ENCODE results near the gene HMGA1.

The HMGA1 gene, protein sequence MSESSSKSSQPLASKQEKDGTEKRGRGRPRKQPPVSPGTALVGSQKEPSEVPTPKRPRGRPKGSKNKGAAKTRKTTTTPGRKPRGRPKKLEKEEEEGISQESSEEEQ

DNA sequence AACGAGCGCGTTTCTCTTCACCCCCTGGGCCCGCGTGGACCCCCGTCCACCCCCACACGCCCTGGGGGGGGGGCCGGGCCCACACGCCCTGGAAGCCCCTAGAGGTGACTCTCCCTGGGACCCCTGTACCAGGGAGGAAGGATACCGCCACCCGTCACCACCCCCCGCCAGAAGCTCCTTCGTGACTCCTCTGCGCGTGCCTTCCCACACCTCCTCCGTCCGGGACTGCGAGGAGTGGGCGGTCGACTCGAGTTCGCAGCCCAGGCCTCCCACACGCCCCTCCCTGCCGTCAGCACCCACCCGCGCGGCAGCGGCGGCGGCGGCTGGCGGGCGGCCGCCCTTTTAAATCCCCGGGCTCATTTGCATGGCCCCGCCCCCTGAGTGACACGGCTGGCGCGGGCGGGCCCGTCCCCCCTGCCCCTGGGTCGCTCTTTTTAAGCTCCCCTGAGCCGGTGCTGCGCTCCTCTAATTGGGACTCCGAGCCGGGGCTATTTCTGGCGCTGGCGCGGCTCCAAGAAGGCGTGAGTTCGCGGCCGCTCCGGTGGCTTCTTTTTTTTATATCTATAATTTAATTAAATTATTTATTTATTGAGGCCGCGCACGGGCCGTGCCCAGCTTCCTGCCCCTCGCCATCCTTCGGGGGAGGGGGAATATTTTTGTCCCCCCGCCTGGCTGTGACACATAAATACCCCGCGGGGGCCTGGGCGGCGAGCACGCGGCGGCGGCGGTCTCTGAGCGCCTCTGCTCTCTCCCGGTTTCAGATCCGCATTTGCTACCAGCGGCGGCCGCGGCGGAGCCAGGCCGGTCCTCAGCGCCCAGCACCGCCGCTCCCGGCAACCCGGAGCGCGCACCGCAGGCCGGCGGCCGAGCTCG, at the start of gene HMGA1:
Gene HMGA1, plus strand, starts transcription at position 431 of the 873 bp plus-strand sequence. CDS start 3,908 bp downstream, outside the sequence.
- DNase-seq, result peak; percentile 88

DNA sequence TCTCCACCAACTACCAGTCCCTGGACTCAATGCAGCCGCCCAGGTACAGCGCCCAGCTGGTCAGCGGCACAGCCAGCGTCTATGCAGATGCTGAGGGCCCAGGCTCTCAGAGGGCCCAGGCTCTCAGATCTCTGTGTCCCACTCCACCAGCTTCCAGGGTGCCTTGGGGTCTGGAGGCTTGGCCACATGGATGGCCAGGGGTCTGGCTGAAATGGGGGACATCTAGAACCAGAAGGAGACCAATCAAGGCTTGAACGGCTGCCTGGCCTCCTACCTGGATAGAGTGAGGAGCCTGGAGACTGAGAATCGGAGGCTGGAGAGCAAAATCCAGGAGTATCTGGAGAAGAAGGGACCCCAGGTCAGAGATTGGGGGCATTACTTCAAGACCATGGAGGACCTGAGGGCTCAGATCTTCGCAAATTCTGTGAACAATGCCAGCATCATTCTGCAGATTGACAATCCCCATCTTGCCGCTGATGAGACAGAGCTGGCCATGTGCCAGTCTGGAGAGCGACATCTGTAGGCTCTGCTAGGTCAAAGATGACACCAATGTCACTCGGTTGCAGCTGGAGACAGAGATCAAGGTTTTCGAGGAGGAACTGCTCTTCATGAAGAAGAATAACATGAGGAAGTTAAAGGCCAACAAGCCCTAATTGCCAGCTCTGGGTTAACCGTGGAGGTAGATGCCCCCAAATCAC, 46.7 kb upstream of the HMGA1 start:
- peak; percentile 51 for DNase-seq

DNA sequence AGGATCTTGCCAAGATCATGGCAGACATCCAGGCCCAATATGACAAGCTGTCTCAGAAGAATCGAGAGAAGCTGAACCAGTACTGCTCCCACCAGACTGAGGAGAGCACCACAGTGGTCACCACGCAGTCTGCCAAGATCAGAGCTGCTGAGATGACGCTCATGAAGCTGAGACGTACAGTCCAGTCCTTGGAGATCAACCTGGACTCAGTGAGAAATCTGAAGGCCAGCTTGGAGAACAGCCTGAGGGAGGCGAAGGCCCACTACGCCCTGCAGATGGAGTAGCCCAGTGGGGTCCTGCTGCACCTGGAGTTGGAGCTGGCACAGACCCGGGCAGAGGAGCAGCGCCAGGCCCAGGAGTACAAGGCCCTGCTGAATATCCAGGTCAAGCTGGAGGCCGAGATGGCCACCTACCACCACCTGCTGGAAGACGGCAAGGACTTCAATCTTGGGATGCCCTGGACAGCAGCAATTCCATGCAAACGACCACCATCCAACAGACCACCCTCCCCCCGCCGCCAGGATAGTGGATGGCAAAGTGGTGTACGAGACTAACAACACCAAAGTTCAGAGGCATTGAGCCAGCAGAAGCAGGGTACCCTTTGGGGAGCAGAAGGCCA, 46.1 kb upstream of the HMGA1 start:
- DNase-seq, result no peak

DNA sequence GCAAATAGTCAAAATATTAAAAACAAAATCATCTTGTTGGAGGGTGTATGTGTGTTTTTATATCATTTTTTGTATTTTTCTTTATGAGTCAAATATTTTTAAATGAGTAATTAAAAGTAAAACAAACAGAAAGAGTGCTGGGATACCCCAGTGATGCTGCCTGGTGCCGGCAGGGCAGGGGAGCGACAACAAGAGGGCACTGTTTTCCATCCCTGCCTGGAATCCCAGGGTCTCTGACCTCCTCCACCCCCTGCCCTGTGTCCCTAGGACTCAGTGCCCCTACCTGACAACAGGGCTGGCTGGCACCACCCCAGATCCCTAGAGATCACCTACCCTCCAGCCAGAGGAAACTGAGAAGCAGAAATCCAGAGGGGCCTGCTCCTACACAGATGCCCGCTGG, 41.9 kb upstream of the HMGA1 start:
- no peak for DNase-seq

DNA sequence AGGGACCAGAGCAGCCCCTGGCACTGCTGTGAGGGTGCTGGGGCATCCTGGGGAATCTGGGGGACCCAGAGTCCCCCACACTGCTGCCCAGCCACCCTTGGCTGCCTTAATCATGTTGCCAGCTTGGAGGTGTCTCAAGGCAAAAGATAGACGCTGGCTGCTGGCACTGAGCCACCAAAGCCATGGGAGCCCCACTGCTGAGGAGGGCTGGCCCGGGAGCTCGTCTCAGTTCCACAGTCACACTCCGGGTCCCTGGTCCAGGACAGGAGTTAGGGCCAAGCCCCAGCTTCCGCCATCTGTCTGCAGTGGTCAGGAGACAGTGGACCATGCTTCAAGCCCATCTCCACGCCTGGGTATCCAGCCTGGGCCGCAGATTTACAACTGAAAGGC, 41.0 kb upstream of the HMGA1 start:
- DNase-seq, result no peak

DNA sequence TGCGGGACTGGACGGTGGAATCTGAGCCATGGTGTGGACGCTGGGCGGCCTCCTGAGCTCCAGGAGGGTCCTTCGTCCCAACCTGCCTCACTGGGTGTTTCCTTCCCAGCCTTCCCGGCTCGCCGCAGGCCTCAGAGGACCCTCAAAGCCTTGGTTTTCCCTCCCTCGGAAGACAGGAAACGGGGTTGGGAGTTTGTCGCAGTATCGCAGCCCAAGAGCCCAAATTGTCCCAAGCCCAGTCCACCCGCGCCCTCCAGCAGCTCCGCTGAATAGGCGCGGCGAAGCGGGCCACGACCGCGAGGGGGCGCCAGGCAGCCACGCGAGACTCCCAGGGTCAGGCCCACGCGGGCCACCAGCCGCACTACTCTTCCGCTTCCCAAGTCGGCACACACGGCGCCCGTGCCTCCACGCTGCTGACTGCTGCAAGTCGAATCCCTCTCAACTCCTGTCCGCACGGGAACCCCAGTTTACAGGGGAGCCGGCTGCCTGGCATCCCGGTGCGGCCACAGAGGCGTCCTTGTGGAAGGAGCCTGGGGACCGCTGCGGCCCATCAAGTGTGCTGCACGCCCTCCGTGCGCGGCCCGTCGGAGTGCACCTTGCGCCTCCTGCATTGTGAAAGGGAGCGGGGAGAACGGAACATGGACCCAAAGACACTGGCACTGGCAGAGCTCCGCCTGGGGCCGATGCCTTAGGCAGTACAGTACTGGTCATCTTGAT, 40.4 kb upstream of the HMGA1 start:
- peak; percentile 91 for DNase-seq

DNA sequence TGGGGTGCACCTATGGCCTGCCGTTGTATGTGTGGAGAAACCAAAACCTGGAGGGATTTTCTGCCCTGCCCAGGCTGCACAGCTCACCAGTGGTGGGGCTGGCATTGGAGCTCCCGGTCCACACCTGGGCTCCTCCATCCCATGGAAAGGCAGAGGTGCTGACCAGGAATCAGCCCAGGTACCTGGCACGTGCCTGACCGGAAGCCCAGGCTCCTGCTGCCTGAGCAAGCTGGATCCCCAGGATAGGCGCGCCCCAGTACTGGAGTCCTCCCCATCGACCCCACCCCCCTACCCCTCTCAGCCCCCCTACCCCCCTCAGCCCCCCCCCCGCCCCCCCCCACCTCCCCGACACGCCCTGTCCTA, 39.9 kb upstream of the HMGA1 start:
- no peak for DNase-seq

DNA sequence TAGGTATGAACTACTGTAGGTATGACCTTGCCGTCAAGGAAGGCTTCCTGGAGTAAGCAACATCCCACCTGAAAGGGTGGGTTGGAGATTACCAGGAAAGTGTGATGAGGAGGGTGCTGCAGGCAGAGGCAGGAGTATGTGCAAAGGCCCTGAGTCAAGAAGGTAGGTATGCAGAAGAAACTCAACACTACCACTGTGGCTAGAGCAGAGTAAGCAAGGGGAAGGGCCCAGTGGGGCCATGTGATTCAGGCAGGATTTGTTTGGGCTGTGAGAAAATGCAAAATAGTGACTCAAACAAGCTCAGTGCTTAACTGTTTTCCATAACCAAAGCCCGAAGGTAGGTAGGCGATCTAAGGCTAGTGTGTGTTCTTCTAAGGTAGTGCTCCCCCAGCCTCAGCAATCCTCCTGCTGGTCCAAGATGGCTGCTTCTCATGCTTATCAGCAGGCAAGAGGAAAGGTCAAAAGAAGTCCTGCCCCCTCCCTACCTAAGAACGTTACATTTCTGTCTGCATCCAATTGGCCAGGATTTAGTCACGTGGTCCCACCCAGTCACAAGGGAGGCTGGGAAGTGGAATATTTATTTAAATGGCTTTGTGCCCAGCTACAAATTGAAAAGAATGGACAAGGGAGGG, 36.2 kb upstream of the HMGA1 start:
- no peak for DNase-seq

DNA sequence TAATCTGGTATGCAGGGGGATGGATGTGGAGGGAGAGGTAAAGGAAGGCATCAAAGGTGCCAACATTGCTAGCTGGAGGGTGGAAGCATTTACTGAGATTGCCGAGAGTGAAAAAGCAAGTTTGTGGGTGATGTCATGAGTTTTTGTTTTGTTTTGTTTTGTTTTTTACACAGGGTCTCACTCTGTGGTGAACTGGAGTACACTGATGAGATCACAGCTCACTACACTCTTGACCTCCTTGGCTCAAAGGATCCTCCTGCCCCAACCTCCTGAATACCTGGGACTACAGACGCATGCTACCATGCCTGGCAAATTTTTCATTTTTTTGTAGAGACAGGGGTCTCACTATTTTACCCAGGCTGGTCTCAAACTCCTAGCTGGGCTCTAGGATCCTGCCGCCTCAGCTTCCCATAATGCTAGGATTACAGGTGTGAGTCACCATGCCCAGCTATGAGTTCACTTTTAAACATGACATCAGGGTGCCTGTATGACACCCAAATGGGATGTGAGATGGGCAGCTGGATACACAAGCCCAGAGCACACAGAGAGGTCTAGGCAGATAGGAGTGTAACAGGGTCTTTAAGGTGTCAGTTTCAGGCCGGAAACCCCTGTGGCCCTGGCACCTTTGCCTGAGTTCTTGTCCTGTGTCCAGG, 35.1 kb upstream of the HMGA1 start:
- no peak for DNase-seq

DNA sequence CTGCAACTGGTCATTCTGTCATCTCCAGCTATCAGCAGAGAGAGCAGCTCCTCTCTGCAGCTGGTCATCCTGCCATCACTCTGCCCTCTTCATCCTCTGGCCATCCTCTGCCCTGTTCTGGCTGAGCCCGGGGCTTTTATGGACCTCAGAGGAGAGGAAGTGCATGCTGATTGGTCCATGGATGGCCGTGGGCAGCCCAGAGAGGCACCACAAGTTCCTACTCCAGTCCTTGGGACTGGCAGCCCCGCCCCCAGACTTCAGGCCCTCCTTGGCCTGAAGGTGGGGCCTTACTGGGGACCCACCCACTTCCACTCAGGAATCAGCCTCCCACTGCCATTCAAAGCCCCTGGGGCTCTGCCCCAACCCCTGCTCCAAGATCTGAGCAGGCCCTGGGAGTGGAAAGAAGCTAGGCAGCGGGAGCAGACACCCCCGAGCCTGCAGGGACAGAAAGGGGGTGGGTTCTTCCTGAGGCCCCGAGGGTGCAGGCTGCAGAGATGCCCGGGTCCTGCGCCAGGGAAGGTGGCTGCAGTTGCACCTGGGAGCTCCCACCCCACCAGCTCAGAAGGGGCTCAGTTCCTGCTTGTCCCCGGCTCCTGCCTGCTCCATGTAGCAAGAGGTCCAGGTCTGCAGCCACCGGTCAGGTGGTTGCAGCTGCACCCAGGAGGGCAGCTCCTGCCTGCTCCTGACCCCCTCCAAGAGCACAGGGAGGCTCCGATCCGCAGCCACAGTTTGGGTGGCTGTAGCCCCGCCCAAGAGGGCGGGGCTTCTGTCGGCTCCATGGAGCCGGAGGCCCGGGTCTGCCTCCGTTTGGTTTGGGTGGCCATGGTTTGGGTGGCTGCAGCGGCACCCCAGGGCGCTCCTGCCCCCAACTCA, 34.1 kb upstream of the HMGA1 start:
- DNase-seq, result no peak

DNA sequence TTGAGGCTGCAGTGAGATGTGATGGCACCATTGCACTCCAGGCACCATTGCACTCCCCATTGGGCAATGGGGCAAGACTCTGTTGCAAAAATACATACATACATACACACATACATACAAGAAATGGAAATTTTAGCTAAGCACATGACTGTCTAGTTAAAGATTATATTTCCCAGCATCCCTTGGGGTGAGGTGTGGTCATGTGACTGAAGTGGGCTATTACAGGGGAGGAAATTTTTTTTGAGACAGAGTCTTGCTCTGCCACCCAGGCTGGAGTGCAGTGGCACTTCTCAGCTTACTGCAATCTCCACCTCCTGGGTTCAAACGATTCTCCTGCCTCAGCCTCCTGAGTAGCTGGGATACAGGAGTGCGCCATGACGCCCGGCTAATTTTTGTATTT, 32.0 kb upstream of the HMGA1 start:
- no peak for DNase-seq

DNA sequence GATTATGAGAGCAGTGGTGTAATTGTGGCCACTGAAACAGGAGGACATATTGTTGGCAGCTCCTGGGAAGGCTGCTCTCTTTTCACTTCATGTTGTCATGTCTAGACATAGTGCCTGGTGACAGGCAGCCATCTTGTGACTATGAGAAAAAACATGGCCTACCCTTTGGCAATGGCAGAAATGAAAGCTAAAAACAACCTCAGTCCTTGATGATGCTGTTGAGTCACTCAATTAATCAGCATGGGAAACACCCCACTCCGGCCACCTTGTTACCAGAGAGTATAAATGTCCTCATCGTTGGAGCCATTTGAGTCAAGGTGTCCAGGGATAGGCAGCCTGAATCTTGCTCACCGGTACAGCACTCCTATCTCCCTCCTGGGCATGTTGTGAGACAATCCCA, 31.2 kb upstream of the HMGA1 start:
- DNase-seq, result no peak

DNA sequence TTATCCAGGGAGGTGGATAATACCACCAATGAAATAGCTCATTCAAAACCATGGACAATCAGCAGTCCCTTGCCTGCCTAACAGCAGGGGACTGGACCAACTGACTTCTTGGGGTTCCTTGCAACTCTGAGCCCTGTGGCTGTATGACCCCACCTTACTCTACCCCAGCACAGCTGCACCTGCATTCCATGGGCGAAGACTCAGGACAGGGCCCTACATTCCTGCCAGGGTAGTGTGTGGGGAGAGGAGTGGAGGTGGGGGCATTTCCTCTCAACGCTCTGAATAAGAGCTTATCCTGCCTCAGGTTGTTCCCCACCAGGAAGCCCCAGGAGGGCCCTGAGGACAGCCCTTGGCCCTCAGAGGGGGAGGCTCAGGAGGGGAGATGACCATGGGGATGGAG, 30.8 kb upstream of the HMGA1 start:
- DNase-seq, result no peak

DNA sequence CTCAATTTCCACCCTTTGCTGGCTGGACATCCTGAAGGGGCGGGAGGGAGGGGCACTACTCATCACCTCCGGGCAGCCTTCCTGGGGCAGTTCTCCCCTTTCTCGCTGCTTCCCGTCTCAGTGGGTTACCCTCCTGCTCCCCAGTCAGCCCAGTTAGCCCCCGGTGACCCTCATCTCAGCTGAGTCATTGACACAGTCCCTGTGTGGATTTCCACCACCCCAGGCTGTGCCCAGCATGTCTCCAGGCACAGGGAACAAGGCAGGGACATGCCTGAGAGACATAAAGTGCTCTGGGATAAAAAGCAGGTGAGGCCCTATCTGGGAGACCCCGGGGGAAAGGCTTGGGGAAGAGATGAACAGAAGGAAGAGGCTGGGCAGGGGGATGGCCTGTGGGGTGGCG, 29.9 kb upstream of the HMGA1 start:
- DNase-seq, result no peak

DNA sequence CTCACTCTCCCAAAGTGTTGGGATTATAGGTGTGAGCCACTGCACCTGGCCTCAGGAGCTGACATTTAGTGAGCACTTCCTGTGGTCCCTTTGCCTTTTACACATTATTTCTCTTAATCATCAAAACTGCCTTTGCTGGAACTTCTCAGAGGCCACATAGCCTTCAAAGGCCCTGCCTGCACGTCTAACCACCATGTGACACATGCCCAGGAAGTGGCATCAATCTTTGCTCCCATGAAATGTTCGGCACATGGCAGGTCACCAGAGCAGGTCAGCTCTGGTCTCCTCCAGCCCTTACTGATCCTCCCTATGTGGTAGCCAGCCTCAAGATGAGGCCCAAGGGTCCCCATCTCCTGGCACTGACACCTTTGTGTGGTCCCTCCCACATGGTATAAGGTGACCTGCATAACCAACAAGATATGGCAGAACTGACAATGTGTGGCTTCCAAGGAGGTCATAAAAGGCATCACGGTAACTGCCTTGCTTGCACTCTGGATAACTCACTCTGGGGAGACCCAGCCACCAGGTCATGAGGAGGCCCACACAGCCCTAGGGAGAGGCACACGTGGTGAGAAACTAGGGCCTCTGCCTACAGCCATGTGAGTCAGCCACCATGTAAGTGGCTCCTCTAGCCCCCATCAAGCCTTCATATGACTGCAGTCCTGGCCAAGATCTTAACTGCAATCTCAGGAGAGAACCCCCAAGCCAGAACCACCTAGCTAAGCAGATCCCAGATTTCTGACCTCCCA, 28.8 kb upstream of the HMGA1 start:
- DNase-seq, result no peak

DNA sequence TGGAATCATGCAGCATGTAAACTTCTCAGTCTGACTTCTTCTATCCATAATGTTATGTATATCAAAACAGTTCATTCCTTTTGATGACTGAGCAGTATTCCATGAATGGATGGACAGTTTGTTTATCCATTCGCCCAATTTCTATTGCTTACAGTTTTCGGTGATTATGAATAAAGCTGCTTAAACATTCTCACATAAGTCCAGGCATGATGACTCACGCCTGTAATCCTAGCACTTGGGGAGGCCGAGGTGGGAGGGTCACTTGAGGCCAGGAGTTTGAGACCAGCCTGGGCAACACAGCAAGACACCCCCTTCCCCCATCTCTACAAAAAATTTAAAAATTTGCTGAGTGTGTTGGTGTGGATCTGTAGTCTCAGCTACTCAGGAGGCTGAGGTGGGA, 22.9 kb upstream of the HMGA1 start:
- no peak for DNase-seq

DNA sequence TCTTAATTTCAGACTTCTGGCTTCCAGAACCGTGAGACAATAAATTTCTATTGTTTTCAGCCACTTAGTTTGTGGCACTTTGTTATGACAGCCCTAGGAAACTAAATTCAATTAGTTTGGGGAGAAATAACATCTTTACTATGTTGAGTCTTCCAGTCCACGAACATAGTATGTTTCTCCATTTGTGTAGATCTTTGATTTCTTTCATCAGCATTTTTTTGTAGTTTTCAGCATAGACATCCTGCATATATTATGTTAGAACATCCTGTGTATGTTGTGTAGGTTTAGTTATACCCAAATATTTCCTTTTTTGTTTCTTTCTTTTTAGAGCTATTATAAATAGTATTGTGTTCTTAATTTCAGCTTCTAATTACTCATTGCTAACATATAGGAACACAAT, 18.0 kb upstream of the HMGA1 start:
- no peak for DNase-seq

DNA sequence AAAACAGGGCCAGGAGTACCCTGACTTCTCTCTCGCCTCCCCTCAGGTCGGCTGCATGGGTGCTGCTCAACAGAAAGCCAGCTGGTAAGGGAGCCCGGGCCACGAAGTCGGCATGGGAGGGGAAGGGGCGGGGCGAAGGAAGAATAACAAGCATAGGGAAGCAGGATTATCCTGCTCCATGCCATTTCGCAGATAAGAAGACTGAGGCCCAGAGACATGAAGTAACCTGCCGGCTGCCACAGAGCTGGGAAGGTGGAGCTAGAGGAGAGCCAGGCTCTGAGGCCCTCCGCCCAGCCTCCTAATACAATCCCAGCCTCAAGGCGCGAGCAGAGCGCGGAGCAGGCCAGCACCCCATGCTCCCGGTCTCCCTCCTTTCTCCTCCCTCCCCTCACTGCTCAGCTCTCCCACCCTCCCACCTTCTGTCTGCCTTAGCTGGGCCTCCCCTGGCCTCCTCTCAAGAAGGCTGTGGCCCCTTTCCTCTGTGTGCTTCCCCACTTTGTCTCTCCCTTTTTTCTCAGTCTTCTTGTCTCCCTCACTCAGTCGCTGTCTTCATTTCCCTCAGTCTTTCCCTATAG, 13.2 kb upstream of the HMGA1 start:
- DNase-seq, result no peak

DNA sequence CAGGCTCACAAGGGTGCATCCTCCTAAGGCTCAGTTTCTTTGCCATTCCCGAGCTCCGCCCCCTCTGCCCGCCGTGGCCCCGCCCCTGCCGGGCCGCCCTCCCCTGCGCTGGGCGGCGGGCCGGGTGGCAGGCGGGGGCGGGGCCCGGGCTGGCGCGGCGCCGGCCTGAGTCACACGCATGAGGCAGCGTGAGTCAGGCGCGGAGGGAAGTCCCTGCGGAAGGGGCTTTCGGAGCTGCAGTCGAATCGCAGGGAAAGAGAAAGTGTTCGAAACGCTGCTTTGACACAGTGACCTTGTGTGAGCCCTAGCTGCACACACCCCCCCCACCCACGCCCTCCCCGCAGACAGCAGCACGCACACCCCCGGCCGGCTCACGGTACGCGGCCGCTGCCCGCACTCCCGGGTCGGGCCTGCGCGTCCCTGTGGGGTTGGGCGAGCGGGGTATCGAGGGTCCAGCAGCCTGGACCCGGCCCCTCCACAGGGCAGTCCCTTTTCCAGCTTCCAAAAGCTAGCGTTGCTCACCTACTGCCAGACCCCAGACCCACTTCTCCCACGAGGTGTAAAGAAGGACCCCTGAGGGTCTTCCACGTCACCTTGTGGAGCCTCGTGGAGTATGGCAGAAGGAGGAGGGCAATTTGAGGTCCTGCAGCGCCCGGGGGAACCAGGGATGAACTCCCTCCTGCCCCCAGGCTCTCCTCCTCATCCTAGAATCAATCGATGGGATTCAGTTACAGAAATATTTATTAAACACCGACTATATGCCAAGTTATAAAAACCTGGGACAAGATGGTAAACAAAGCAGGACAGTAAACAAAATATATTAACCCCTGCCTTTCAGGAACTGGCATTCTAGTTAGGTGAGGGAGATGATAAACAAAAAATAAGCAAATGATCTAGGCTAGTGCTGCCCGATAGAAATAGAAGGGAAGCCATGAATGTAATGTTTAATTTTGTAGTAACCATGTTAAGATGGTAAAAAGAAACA, 12.4 kb upstream of the HMGA1 start:
- DNase-seq, result peak; percentile 91

Measured in activated gamma-delta T cell treated with Interleukin-2 at 50 U/mL for 16 hours (primary cell).